ENCODE results near the gene SAA2. TPM values are rescaled to one million over a fixed set of nuclear protein-coding genes. Genes with fewer than 3 reads are reported as not detected.
A peak's percentile ranks its signal among the peaks of the same experiment; 100 is the strongest.
"Not testable (repeated sequence)": the region's sequence is repeated elsewhere in the genome, so short reads cannot be mapped to it uniquely, and the experiment has no call there.

Gene SAA2
- total RNA-seq, 1 donor from 2014 or later: 4.2 TPM

- DNase-seq: no peak
- TF ChIP-seq, protein P1, sequence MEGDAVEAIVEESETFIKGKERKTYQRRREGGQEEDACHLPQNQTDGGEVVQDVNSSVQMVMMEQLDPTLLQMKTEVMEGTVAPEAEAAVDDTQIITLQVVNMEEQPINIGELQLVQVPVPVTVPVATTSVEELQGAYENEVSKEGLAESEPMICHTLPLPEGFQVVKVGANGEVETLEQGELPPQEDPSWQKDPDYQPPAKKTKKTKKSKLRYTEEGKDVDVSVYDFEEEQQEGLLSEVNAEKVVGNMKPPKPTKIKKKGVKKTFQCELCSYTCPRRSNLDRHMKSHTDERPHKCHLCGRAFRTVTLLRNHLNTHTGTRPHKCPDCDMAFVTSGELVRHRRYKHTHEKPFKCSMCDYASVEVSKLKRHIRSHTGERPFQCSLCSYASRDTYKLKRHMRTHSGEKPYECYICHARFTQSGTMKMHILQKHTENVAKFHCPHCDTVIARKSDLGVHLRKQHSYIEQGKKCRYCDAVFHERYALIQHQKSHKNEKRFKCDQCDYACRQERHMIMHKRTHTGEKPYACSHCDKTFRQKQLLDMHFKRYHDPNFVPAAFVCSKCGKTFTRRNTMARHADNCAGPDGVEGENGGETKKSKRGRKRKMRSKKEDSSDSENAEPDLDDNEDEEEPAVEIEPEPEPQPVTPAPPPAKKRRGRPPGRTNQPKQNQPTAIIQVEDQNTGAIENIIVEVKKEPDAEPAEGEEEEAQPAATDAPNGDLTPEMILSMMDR (IDR thresholded peaks at IDR 0.05): no peak
- H3K4me1 ChIP-seq: no peaks in the 10 kb centered on the region
- no peak overlapping the region for H3K27ac ChIP-seq
- intact Hi-C loops (cut with DNase I): no loop called here
- ATAC-seq: peak; percentile 58
- no peaks in the 10 kb centered on the region for H3K9me3 ChIP-seq
- no peaks in the 10 kb centered on the region for H3K27me3 ChIP-seq
- no peaks in the 10 kb centered on the region for H3K36me3 ChIP-seq
- no peak overlapping the region for H3K4me3 ChIP-seq
Measured at GRCh38 chr11:18254781-18255361, 6.4 kb upstream of the SAA2 start.

GRCh38 chr11:18253778-18254338, 5.4 kb upstream of the SAA2 start:
- Histone ChIP-seq H3K9me3 (no peaks in the 10 kb centered on the region), H3K36me3 (no peaks in the 10 kb centered on the region), H3K27me3 (no peaks in the 10 kb centered on the region), H3K4me3 (no peak overlapping the region), H3K27ac (no peak overlapping the region), H3K4me1 (no peaks in the 10 kb centered on the region)
- DNase-seq (no peak), ATAC-seq (no peak)
- intact Hi-C loops (cut with DNase I): no loop called here
- TF ChIP-seq, protein P1 (IDR thresholded peaks at IDR 0.05): no peak

DNA sequence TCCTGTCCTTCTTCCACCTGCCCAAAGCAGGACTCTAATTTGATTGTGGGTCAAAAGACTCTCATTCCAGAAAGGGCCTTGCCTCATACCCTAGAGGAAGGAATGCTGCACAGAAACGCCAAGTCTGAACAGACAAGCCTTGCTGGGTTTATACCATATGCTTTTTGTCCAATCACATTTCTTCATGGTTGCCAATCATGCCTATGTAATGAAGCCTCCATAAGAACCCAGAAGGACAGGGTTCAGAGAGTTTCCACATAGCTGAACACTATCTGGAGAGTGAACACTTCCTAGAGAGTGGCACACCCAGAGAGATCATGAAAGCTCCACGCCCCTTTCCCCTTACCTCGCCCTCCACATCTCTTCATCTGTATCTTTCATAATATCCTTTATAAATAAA, 4.8 kb upstream of the SAA2 start:
- Histone ChIP-seq H3K36me3 (no peaks in the 10 kb centered on the region), H3K9me3 (no peaks in the 10 kb centered on the region), H3K4me3 (no peak overlapping the region), H3K27me3 (no peaks in the 10 kb centered on the region), H3K27ac (no peak overlapping the region), H3K4me1 (no peaks in the 10 kb centered on the region)
- TF ChIP-seq, protein P1 (IDR thresholded peaks at IDR 0.05): no peak
- no peak for ATAC-seq
- no peak for DNase-seq
- intact Hi-C loops (cut with DNase I): no loop called here

- H3K27me3 ChIP-seq; H3K27ac ChIP-seq; H3K4me1 ChIP-seq; DNase-seq; H3K9me3 ChIP-seq; H3K36me3 ChIP-seq; ATAC-seq; intact Hi-C loops (cut with DNase I); H3K4me3 ChIP-seq: not testable (repeated sequence)
Measured at GRCh38 chr11:18247191-18247581, 1.3 kb downstream of the SAA2 start.

- peak overlapping the region; percentile 42 for H3K27ac ChIP-seq
- H3K36me3 ChIP-seq; H3K27me3 ChIP-seq; DNase-seq; intact Hi-C loops (cut with DNase I); H3K4me3 ChIP-seq; H3K4me1 ChIP-seq; H3K9me3 ChIP-seq: not testable (repeated sequence)
- peak; percentile 65 for ATAC-seq
Measured at GRCh38 chr11:18246379-18247190, 1.9 kb downstream of the SAA2 start.

DNA sequence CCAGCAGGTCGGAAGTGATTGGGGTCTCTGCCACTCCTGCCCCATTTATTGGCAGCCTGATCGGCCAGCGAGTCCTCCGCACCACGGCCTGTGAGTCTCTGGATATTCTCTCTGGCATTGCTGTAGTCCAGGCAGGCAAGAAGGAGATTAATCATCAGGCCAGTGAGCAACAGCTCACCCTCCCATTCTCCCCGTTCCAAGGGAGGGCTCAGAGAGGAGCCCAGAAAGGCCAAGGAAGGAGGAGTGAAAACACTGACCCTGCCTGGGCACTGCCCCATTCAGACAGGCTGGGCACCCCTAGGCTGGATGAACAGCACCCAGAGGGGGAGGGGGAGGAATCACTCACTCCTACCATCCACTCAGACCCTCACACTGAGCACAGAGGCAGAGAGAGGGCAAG, 3.1 kb downstream of the SAA2 start:
- Histone ChIP-seq H3K4me1 (no peaks in the 10 kb centered on the region), H3K27me3 (no peaks in the 10 kb centered on the region), H3K36me3 (no peaks in the 10 kb centered on the region), H3K27ac (no peak overlapping the region), H3K4me3 (no peak overlapping the region), H3K9me3 (no peaks in the 10 kb centered on the region)
- intact Hi-C loops (cut with DNase I): no loop called here
- ATAC-seq: no peak
- no peak for DNase-seq
- TF ChIP-seq, protein P1 (IDR thresholded peaks at IDR 0.05): no peak

Data from upper lobe of right lung (tissue), 1 donor.